NCI-H774 (cell line): ENCODE results near the gene SPO11.

Experiments
- DNase-seq: peaks from one replicate; lab custom pipeline; 2025; lab: John Stamatoyannopoulos, UW

Gene SPO11

GRCh38 chr20:57377350-57377749 lies 47.7 kb downstream of the SPO11 start:
- no peak for DNase-seq

GRCh38 chr20:57378107-57378506 lies 48.5 kb downstream of the SPO11 start:
- DNase-seq, result no peak

GRCh38 chr20:57378646-57379262 lies 49.2 kb downstream of the SPO11 start:
- DNase-seq, result no peak

- no peak for DNase-seq
These were observed 49.7 kb downstream of the SPO11 start for GRCh38 chr20:57379263-57379647.

- no peak for DNase-seq
These were observed 50.6 kb downstream of the SPO11 start for GRCh38 chr20:57380081-57380750.

- peak; percentile 54 for DNase-seq
These were observed 52.2 kb downstream of the SPO11 start for GRCh38 chr20:57381596-57382503.

GRCh38 chr20:57382516-57382915 lies 52.9 kb downstream of the SPO11 start:
- no peak for DNase-seq

GRCh38 chr20:57383447-57384347 lies 54.1 kb downstream of the SPO11 start:
- peak; percentile 51 for DNase-seq

- DNase-seq, result no peak
These were observed 54.9 kb downstream of the SPO11 start for GRCh38 chr20:57384486-57384885.

GRCh38 chr20:57384953-57385761 lies 55.6 kb downstream of the SPO11 start:
- DNase-seq, result no peak

GRCh38 chr20:57385940-57386339 lies 56.3 kb downstream of the SPO11 start:
- DNase-seq, result no peak

GRCh38 chr20:57386762-57387161 lies 57.2 kb downstream of the SPO11 start:
- DNase-seq, result no peak

GRCh38 chr20:57387463-57387862 lies 57.9 kb downstream of the SPO11 start:
- DNase-seq, result no peak

GRCh38 chr20:57387945-57388371 lies 58.4 kb downstream of the SPO11 start:
- DNase-seq, result no peak

GRCh38 chr20:57388953-57389694 lies 59.5 kb downstream of the SPO11 start:
- DNase-seq, result peak; percentile 75

- DNase-seq, result no peak
These were observed 60.3 kb downstream of the SPO11 start for GRCh38 chr20:57389695-57390603.

- DNase-seq, result peak; percentile 77
These were observed 61.2 kb downstream of the SPO11 start, which contains the start of gene RBM38 for GRCh38 chr20:57390604-57391438. RBM38 (plus strand) TSS chr20:57391396; CDS start chr20:57391582, 186 bp downstream.
